CD14-positive monocyte (primary cell): ENCODE data around the gene DRAM1. TPM values are rescaled to one million over a fixed set of nuclear protein-coding genes. Genes with fewer than 3 reads are reported as not detected.

Experiments
- DNase-seq, 3 donors: peaks; one replicate each; pipeline ENCODE4 v3.0.0-alpha.2; 2011 to 2022
- H2AFZ ChIP-seq: 2 replicates; pipeline ENCODE4 v1.6.0; 2012; ENCODE audit warnings: mild to moderate bottlenecking, low read depth, low read length, inconsistent platforms; ENCODE audit not compliant: insufficient read depth, poor library complexity, severe bottlenecking
- H3K27ac ChIP-seq, 2 donors: 1 replicate in 1 of 2; 2 replicates in 1 of 2; pipeline ENCODE4 v1.5.1; 2012 to 2013; ENCODE audit warnings: low read length in 2 of 2, control low read depth in 1 of 2, inconsistent platforms in 1 of 2, low read depth in 1 of 2, mild to moderate bottlenecking in 1 of 2
- H3K27me3 ChIP-seq, 2 donors: one replicate each; pipeline versions ENCODE4 v1.6.0 to v1.6.1; 2011 to 2013; ENCODE audit warnings: low read length in 2 of 2; ENCODE audit not compliant: control insufficient read depth in 2 of 2, insufficient read depth in 2 of 2
- H3K36me3 ChIP-seq, 2 donors: replicated peaks in 1 of 2; 1 replicate in 1 of 2; 2 replicates in 1 of 2; pipeline versions ENCODE4 v1.5.1 to v1.6.1; 2012 to 2013; ENCODE audit warnings: low read length in 2 of 2, control low read depth in 1 of 2, inconsistent platforms in 1 of 2, mild to moderate bottlenecking in 1 of 2; ENCODE audit not compliant: insufficient read depth in 2 of 2, control insufficient read depth in 1 of 2
- H3K4me1 ChIP-seq, 2 donors: 1 replicate in 1 of 2; 2 replicates in 1 of 2; pipeline versions ENCODE4 v1.5.1 to v1.6.1; 2012 to 2013; ENCODE audit warnings: low read length in 2 of 2, control low read depth in 1 of 2, inconsistent platforms in 1 of 2, mild to moderate bottlenecking in 1 of 2, moderate library complexity in 1 of 2; ENCODE audit not compliant: insufficient read depth in 2 of 2, control insufficient read depth in 1 of 2
- H3K4me2 ChIP-seq: replicated peaks from 2 replicates; pipeline ENCODE3; 2012; ENCODE audit warnings: low read length, moderate library complexity, mild to moderate bottlenecking; ENCODE audit not compliant: poor library complexity, severe bottlenecking; ENCODE audit errors: extremely low read depth
- H3K4me3 ChIP-seq, 3 experiments: fragments of 200-600 bp in 1 of 3; sonication (generic) in 1 of 3; replicated peaks in 1 of 3; 1 replicate in 2 of 3; 2 replicates in 1 of 3; pipeline ENCODE4 v1.5.1; 2011 to 2013; ENCODE audit warnings: low read length in 3 of 3, mild to moderate bottlenecking in 3 of 3, control low read depth in 2 of 3, low read depth in 2 of 3, inconsistent platforms in 1 of 3, moderate library complexity in 1 of 3
- H3K79me2 ChIP-seq: 2 replicates; pipeline ENCODE4 v1.6.0; 2012; ENCODE audit warnings: mild to moderate bottlenecking, control low read depth, inconsistent platforms, low read length, moderate library complexity; ENCODE audit not compliant: insufficient read depth
- H3K9ac ChIP-seq: 2 replicates; pipeline ENCODE4 v1.6.0; 2017; ENCODE audit warnings: low read length, mild to moderate bottlenecking; ENCODE audit not compliant: insufficient read depth, poor library complexity, severe bottlenecking
- H3K9me3 ChIP-seq, 2 donors: replicated peaks in 1 of 2; 1 replicate in 1 of 2; 2 replicates in 1 of 2; pipeline versions ENCODE4 v1.5.1 to v1.6.1; 2012 to 2013; ENCODE audit warnings: low read length in 2 of 2, control low read depth in 1 of 2; ENCODE audit not compliant: control insufficient read depth in 1 of 2, insufficient read depth in 1 of 2
- H4K20me1 ChIP-seq: 2 replicates; pipeline ENCODE4 v1.6.0; 2012; ENCODE audit warnings: mild to moderate bottlenecking, low read length, control low read depth, moderate library complexity; ENCODE audit not compliant: insufficient read depth
- H3K27ac Mint-ChIP-seq, 7 donors: one replicate each; pipeline ENCODE4 v1.8.0; 2020; ENCODE audit warnings: mild to moderate bottlenecking in 7 of 7, mixed read lengths in 7 of 7, moderate library complexity in 6 of 7, inconsistent platforms in 2 of 7
- H3K27me3 Mint-ChIP-seq, 3 donors: one replicate each; pipeline ENCODE4 v1.8.0; 2021 to 2022; ENCODE audit warnings: low read depth in 3 of 3, mild to moderate bottlenecking in 3 of 3, mixed read lengths in 3 of 3, moderate library complexity in 3 of 3, inconsistent platforms in 1 of 3
- H3K36me3 Mint-ChIP-seq, 2 donors: one replicate each; pipeline ENCODE4 v1.8.0; 2020; ENCODE audit warnings: mixed read lengths in 2 of 2, inconsistent platforms in 1 of 2, mild to moderate bottlenecking in 1 of 2
- H3K4me1 Mint-ChIP-seq: one replicate; pipeline ENCODE4 v1.8.0; 2020; ENCODE audit warnings: mild to moderate bottlenecking, mixed read lengths
- H3K4me3 Mint-ChIP-seq, 2 donors: one replicate each; pipeline ENCODE4 v1.8.0; 2020; ENCODE audit warnings: mild to moderate bottlenecking in 2 of 2, mixed read lengths in 2 of 2, moderate library complexity in 1 of 2
- H3K9me3 Mint-ChIP-seq, 7 donors: one replicate each; pipeline ENCODE4 v1.8.0; 2020 to 2022; ENCODE audit warnings: mixed read lengths in 7 of 7, mild to moderate bottlenecking in 6 of 7, moderate library complexity in 6 of 7, inconsistent platforms in 2 of 7
- CTCF ChIP-seq: fragments of 200-600 bp; IDR thresholded peaks from one replicate; pipeline ENCODE4 v1.8.0; 2022; ENCODE audit warnings: antibody characterized with exemption, mild to moderate bottlenecking
- WGBS: methylation state at CpG from one replicate; pipeline ENCODE4 v1.1.5; 2013; ENCODE audit warnings: missing lambda C conversion rate; ENCODE audit not compliant: insufficient coverage; 5-methylcytosine and 5-hydroxymethylcytosine counted together
- intact Hi-C, 2 donors: fragments of 100-400 bp; cut with micrococcal nuclease; formaldehyde crosslinking; loops; one replicate each; pipeline versions ENCODE4 v1.15.0 to v1.15.1; 2023
- polyA plus RNA-seq, 3 donors: library from polyadenylated mRNA; depleted of rRNA in 1 of 3; unstranded in 2 of 3; stranded (reverse) in 1 of 3; fragments of 300-500 nt in 2 of 3; fragments of >200 nt in 1 of 3; fragmentation: Illumina TruSeq in 2 of 3; gene quantifications; 1 replicate in 2 of 3; 2 replicates in 1 of 3; pipeline ENCODE4 v1.2.3, GENCODE V29; 2012 to 2021

DRAM1 gene
- polyA plus RNA-seq, 3 donors, result 14.0 to 49.7 (median 43.0) TPM

- Histone ChIP-seq H3K79me2 (peaks cover 35% of the 10 kb centered on the region), H3K4me2 (no peak overlapping the region), H3K4me1 (peaks cover 22 to 41% of the 10 kb centered on the region in 2 donors), H3K9ac (no peak overlapping the region), H3K27ac (no peak overlapping the region), H4K20me1 (no peaks in the 10 kb centered on the region), H3K36me3 (no peaks in the 10 kb centered on the region), H3K4me3 (no peak overlapping the region), H3K9me3 (no peaks in the 10 kb centered on the region), H2AFZ (no peak overlapping the region), H3K27me3 (no peaks in the 10 kb centered on the region)
- no peak overlapping the region for H3K4me3 Mint-ChIP-seq
- peaks cover 0 to 4% (median 0%) of the 10 kb centered on the region in 7 donors for H3K9me3 Mint-ChIP-seq
- no peak for DNase-seq
- 67% methylated on average over 1 of the region's 1 CpG for WGBS
- intact Hi-C loops, result loop anchor here in 1 of 2 donors (10.0 kb wide), 1 partner anchor 427 kb away; the partner anchor contains the start of gene ARL1
- peaks cover 34% of the 10 kb centered on the region for H3K4me1 Mint-ChIP-seq
- no peak overlapping the region for H3K27ac Mint-ChIP-seq
- H3K27me3 Mint-ChIP-seq, result peaks cover 0 to 1% (median 0%) of the 10 kb centered on the region in 3 donors
- no peaks in the 10 kb centered on the region for H3K36me3 Mint-ChIP-seq
- no peak for TF ChIP-seq CTCF
These were observed 45.4 kb upstream of the DRAM1 start for GRCh38 chr12:101832030-101832429.

- Mint-ChIP-seq H3K4me3 (no peak overlapping the region), H3K27ac (peak overlapping the region in 2 of 7 donors; percentile 32 to 73), H3K9me3 (no peaks in the 10 kb centered on the region), H3K27me3 (peaks cover 0 to 2% (median 0%) of the 10 kb centered on the region in 3 donors), H3K36me3 (no peaks in the 10 kb centered on the region), H3K4me1 (peaks cover 4% of the 10 kb centered on the region)
- no peak overlapping the region for H3K4me3 ChIP-seq
- H4K20me1 ChIP-seq, result no peaks in the 10 kb centered on the region
- H3K27ac ChIP-seq, result no peak overlapping the region
- no peaks in the 10 kb centered on the region for H3K9me3 ChIP-seq
- H2AFZ ChIP-seq, result no peak overlapping the region
- no peaks in the 10 kb centered on the region for H3K79me2 ChIP-seq
- no peak for DNase-seq
- no peak for TF ChIP-seq CTCF
- H3K36me3 ChIP-seq, result no peaks in the 10 kb centered on the region
- WGBS, result 100% methylated on average over 1 of the region's 3 CpGs
- no peak overlapping the region for H3K4me2 ChIP-seq
- H3K4me1 ChIP-seq, result peaks cover 0 to 4% of the 10 kb centered on the region in 2 donors
- H3K9ac ChIP-seq, result no peak overlapping the region
- intact Hi-C loops, result loop anchor here in 1 of 2 donors (10.0 kb wide), 1 partner anchor 434 kb away; the partner anchor contains the start of gene ARL1
- no peaks in the 10 kb centered on the region for H3K27me3 ChIP-seq
These were observed 38.6 kb upstream of the DRAM1 start for GRCh38 chr12:101838628-101839323.
